Measurements from ENCODE around the gene ENTPD3. TPM values are rescaled to one million over a fixed set of nuclear protein-coding genes. Genes with fewer than 3 reads are reported as not detected.
A peak's percentile ranks its signal among the peaks of the same experiment; 100 is the strongest.

The ENTPD3 gene
- total RNA-seq, 4 donors from 2014 or later, result 0.12 to 1.1 (median 0.56) TPM

DNA sequence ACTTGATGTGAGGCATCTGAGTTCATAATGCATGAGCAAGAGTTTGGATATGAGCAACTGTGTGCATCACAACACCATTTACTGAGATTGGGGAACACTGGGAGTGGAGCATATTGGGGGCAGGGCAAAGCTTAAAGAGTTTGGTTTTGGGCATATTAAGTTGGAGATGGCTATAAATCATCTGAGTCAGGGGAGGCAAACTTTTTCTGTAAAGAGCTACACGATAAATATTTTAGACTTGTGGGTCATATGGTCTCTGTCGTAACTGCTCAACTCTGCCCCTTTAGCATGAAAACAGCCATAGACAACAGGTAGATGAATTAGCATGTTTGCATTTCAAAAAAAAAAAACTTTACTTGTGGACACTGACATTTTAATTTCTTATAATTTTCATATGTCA is 20.0 kb downstream of the ENTPD3 start:
- Histone ChIP-seq H3K4me3 (no peak overlapping the region), H3K9me3 (no peaks in the 10 kb centered on the region), H3K36me3 (no peaks in the 10 kb centered on the region), H3K27ac (no peak overlapping the region), H3K4me1 (no peaks in the 10 kb centered on the region), H3K27me3 (no peaks in the 10 kb centered on the region)
- ATAC-seq, result no peak
- intact Hi-C loops (cut with DNase I; ENCODE audit: low total_unique reads), result no loop called here
- in situ Hi-C loops (cut with MboI; ENCODE audit: low sequenced_read_pairs in 4 of 4), result no loop called here
- no peak for DNase-seq
- no peak for TF ChIP-seq POLR2A (IDR thresholded peaks at IDR 0.05)
- TF ChIP-seq, protein P1, sequence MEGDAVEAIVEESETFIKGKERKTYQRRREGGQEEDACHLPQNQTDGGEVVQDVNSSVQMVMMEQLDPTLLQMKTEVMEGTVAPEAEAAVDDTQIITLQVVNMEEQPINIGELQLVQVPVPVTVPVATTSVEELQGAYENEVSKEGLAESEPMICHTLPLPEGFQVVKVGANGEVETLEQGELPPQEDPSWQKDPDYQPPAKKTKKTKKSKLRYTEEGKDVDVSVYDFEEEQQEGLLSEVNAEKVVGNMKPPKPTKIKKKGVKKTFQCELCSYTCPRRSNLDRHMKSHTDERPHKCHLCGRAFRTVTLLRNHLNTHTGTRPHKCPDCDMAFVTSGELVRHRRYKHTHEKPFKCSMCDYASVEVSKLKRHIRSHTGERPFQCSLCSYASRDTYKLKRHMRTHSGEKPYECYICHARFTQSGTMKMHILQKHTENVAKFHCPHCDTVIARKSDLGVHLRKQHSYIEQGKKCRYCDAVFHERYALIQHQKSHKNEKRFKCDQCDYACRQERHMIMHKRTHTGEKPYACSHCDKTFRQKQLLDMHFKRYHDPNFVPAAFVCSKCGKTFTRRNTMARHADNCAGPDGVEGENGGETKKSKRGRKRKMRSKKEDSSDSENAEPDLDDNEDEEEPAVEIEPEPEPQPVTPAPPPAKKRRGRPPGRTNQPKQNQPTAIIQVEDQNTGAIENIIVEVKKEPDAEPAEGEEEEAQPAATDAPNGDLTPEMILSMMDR (IDR thresholded peaks at IDR 0.05 in 4 of 5, conservative IDR thresholded peaks at IDR 0.05 in 1 of 5), result no peak

DNA sequence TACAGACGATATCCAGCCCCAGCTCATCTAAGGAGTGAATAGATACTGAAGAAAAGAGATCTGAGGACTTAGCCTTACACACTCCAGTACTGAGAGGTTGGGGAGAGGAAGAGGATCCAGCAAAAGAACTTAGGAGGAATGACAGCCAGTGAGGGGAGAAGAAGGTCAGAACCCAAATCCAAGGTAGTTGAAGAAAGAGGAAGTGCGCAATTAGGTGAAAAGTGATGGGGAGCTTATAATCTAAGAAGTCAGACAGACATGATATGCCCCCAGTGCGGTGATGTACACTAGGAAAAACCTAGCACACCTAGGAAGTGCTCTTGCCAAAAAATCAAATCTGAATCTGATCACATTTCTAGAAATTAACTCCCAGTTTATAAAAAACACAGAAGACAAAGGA is 20.6 kb downstream of the ENTPD3 start:
- no peak for DNase-seq
- in situ Hi-C loops (cut with MboI; ENCODE audit: low sequenced_read_pairs in 4 of 4) (no loop called here), intact Hi-C loops (cut with DNase I; ENCODE audit: low total_unique reads) (no loop called here)
- no peak for TF ChIP-seq POLR2A (IDR thresholded peaks at IDR 0.05)
- TF ChIP-seq, protein P1 (IDR thresholded peaks at IDR 0.05 in 4 of 5, conservative IDR thresholded peaks at IDR 0.05 in 1 of 5), result no peak
- Histone ChIP-seq H3K27me3 (no peaks in the 10 kb centered on the region), H3K9me3 (no peaks in the 10 kb centered on the region), H3K4me1 (no peaks in the 10 kb centered on the region), H3K4me3 (no peak overlapping the region), H3K36me3 (no peaks in the 10 kb centered on the region), H3K27ac (no peak overlapping the region)
- no peak for ATAC-seq

DNA sequence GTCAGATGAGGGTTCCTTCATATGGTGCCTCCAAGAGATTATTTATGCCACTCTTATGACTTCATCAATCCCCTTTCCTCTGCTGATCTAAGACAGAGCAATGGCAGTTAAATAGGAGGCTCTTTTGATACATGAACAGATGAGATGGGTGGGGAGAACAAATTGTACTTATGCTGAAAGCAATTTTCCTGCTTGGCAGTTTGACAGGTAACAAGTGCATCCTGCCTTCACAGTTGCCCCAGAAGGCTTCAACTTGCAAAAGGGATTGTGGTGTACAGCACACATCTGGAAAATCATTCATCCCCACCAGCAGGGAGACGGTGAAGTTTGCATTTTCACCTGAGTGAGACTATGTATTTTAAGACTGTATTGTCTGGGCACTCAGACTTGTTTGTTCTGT is 27.3 kb downstream of the ENTPD3 start:
- Histone ChIP-seq H3K9me3 (no peaks in the 10 kb centered on the region), H3K27me3 (no peaks in the 10 kb centered on the region), H3K27ac (peak overlapping the region in 2 of 4 donors; percentile 38 to 50), H3K4me1 (no peaks in the 10 kb centered on the region), H3K4me3 (no peak overlapping the region), H3K36me3 (no peaks in the 10 kb centered on the region)
- in situ Hi-C loops (cut with MboI; ENCODE audit: low sequenced_read_pairs in 4 of 4) (no loop called here), intact Hi-C loops (cut with DNase I; ENCODE audit: low total_unique reads) (no loop called here)
- ATAC-seq, result peak in 1 of 2 donors; percentile 50
- DNase-seq, result no peak
- TF ChIP-seq, protein P1 (IDR thresholded peaks at IDR 0.05 in 4 of 5, conservative IDR thresholded peaks at IDR 0.05 in 1 of 5), result no peak
- TF ChIP-seq POLR2A (IDR thresholded peaks at IDR 0.05), result no peak

DNA sequence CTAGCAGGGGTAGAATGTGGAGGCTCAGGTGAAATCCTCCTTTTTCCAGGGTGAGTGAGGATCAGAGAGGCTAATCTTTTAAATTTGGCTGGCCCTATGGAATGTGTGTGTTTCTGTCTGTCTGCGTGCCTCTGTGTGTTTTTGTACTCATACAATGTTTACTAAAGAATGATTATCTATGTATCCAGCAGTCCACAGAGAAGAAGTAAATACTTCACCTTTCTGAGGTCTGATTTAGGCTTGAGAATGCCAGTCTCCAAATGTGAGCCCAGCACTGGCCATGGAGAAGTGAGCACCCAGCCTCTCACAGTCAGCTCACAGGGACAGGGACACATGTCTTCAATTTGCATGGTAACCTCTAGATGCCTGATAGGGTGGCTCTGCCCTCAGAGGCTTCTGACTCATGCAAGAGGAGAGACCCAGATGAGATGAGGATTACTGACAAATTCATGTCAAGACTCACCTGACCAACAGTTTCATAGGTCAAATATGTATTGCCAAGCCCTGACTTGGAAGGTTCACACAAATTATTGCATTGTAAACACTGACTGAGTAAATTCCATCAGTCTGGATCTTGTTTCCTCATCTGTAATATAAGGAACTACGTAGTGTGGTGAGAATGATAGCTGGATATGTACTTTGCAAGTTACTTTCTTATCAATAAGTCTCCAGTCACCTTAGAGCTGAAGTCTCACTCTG is 31.0 kb downstream of the ENTPD3 start:
- intact Hi-C loops (cut with DNase I; ENCODE audit: low total_unique reads) (no loop called here), in situ Hi-C loops (cut with MboI; ENCODE audit: low sequenced_read_pairs in 4 of 4) (no loop called here)

More for the DNA sequence above, 31.0 kb downstream of the ENTPD3 start:
- Histone ChIP-seq H3K27me3 (no peaks in the 10 kb centered on the region), H3K36me3 (no peaks in the 10 kb centered on the region), H3K27ac (no peak overlapping the region), H3K4me1 (no peaks in the 10 kb centered on the region), H3K4me3 (no peak overlapping the region), H3K9me3 (no peaks in the 10 kb centered on the region)
- no peak for DNase-seq
- TF ChIP-seq, protein P1 (IDR thresholded peaks at IDR 0.05 in 4 of 5, conservative IDR thresholded peaks at IDR 0.05 in 1 of 5), result no peak
- no peak for TF ChIP-seq POLR2A (IDR thresholded peaks at IDR 0.05)
- ATAC-seq, result no peak

All from gastrocnemius medialis (tissue), 4 donors.